Neural cell (in vitro differentiated cells): ENCODE results near the gene RERE.

ENCODE experiments used
- CTCF ChIP-seq: fragments of 450-650 bp; IDR thresholded peaks from 2 replicates; pipeline ENCODE4 v1.5.1; 2014; ENCODE audit warnings: antibody characterized with exemption, mild to moderate bottlenecking, moderate library complexity; ENCODE audit not compliant: poor library complexity, severe bottlenecking
- EP300 ChIP-seq: fragments of 450-650 bp; conservative IDR thresholded peaks from 2 replicates; pipeline ENCODE4 v1.6.1; 2014; ENCODE audit warnings: antibody characterized with exemption, mild to moderate bottlenecking, moderate library complexity; ENCODE audit not compliant: poor library complexity, severe bottlenecking
- EZH2 ChIP-seq: fragments of 200-600, 300-800 bp; shearing (Covaris generic), sonication (generic); IDR thresholded peaks from 2 replicates; pipeline ENCODE4 v1.6.1; 2014; ENCODE audit warnings: antibody characterized with exemption, low read length, borderline replicate concordance, mild to moderate bottlenecking; ENCODE audit not compliant: insufficient read depth, poor library complexity, severe bottlenecking
- MXI1 ChIP-seq: fragments of 450-650 bp; conservative IDR thresholded peaks from 2 replicates; pipeline ENCODE4 v1.6.1; 2014; ENCODE audit warnings: antibody characterized with exemption, mild to moderate bottlenecking; ENCODE audit not compliant: poor library complexity, severe bottlenecking
- POLR2AphosphoS5 ChIP-seq: IDR thresholded peaks from 2 replicates; pipeline ENCODE4 v1.6.1; 2012
- RAD21 ChIP-seq: fragments of 450-650 bp; conservative IDR thresholded peaks from 2 replicates; pipeline ENCODE4 v1.6.1; 2014; ENCODE audit warnings: antibody characterized with exemption, mild to moderate bottlenecking, moderate library complexity
- REST ChIP-seq: IDR thresholded peaks from 2 replicates; pipeline ENCODE4 v1.6.1; 2012; ENCODE audit warnings: borderline replicate concordance
- SMC3 ChIP-seq: fragments of 450-650 bp; conservative IDR thresholded peaks from 2 replicates; pipeline ENCODE4 v1.6.1; 2014; ENCODE audit warnings: antibody characterized with exemption, mild to moderate bottlenecking, moderate library complexity; ENCODE audit not compliant: poor library complexity
- TAF1 ChIP-seq: IDR thresholded peaks from 2 replicates; pipeline ENCODE4 v1.6.1; 2012; ENCODE audit warnings: low read depth

GRCh38 chr1:8627728-8628127, 189.7 kb downstream of the RERE start:
- TF ChIP-seq CTCF, result no peak
- TF ChIP-seq POLR2AphosphoS5, result no peak
- no peak for TF ChIP-seq TAF1
- TF ChIP-seq RAD21, result no peak
- TF ChIP-seq EP300, result no peak
- TF ChIP-seq SMC3, result no peak
- no peak for TF ChIP-seq EZH2
- no peak for TF ChIP-seq REST
- TF ChIP-seq MXI1, result no peak
